ENCODE data around the gene TESK1.

TESK1 gene

DNA sequence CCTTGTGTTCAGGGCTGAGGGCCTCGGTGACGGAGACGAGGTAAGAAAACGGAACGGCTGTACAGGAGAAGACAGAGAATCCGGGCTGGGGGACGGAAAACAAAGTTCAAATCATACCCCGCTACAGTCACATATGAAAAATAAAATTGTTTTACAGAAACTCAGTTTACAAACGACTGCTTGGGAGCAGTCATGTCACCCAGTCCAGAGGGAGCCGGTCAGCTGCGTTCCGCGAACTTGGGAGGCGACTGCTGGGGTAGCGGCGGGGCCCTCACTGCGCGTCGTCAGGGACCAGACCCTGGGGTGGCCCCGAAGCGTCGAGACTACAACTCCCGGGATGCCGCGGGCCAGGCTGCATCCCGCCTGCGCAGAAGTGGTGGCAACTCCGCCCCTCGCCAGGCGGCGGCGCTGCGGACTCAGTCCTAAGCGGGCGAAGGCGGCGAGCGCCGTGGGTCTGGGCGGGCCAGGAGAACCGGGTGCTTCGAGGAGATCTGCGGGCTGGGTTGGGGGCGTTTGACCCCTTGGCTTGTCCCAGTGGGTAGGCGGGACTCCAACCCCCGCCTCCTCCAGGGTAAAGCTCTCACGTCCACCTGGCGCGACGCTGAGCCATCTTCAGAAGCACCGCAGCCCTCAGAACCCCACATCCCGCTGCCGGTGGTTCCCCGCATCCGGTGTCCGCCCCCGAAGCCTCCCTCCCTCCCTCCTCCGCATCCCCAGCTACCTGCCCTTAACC lies 41.6 kb downstream of the TESK1 start:
- Histone ChIP-seq H3K4me1 (peaks cover 3% of the 10 kb centered on the region), H3K4me3 (ENCODE audit: low read depth, low read length) (peak overlapping the region; percentile 97), H2AFZ (peak overlapping the region; percentile 90), H3K36me3 (ENCODE audit: control insufficient read depth, insufficient read depth, low read length) (no peaks in the 10 kb centered on the region), H3K27me3 (ENCODE audit: control insufficient read depth, insufficient read depth, low read length) (no peaks in the 10 kb centered on the region), H3K27ac (peak overlapping the region; percentile 71), H3K79me2 (no peaks in the 10 kb centered on the region), H3K4me2 (ENCODE audit: low read length) (peak overlapping the region; percentile 94), H3K9ac (peak overlapping the region; percentile 21), H3K9me3 (ENCODE audit: control insufficient read depth, low read length) (no peaks in the 10 kb centered on the region)
- peak; percentile 79 for TF ChIP-seq CTCF (IDR thresholded peaks at IDR 0.05)

DNA sequence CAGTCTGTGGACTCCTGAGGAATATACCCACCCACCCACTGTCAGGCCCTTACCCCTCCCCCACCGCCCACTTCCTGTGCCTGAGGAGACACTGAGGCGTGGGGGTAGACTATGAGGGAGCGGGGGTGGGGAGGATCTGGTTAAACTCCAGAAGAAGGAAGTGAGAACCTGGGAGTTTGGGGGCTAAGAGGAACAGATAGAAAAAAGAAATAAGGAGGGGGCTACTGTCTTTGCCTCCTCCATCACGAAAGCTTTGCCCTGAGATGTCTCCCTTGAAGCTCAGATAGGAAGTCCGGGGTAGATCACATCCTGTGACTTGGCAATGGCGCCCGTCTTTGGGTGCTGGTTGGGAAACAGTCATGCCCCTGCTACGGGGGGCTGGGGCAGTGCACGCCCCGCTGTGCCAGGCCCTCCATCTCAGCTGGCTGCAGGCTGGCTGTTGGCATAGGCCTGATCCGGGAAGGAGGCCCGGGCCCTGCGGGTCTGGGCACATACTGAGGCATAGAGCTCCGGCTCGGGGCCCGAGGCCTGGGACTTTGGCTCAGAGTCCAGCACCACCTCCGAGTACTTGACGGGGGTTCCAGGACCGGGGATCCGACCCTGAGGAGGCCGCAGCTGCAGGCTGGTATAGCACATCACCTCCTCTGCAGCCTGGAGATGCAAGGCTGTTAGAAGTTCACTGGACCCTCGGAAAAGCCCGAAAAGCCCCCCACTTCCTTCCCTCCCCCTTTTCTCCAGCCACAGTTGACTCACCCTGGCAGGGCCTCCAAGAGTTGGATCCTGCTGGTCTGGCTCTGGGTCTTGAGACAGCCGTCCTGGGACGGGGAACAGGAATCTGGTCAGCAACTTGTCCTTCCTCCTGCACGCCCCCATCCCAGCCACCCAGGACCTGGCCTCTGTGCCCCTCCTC lies 44.6 kb downstream of the TESK1 start:
- no peaks in the 10 kb centered on the region for H3K79me2 ChIP-seq
- H3K4me3 ChIP-seq (ENCODE audit: low read depth, low read length): no peak overlapping the region
- no peaks in the 10 kb centered on the region for H3K36me3 ChIP-seq (ENCODE audit: control insufficient read depth, insufficient read depth, low read length)
- no peak overlapping the region for H3K4me2 ChIP-seq (ENCODE audit: low read length)
- H2AFZ ChIP-seq: no peak overlapping the region
- no peaks in the 10 kb centered on the region for H3K9me3 ChIP-seq (ENCODE audit: control insufficient read depth, low read length)
- H3K4me1 ChIP-seq: peaks cover 3% of the 10 kb centered on the region
- no peak overlapping the region for H3K9ac ChIP-seq
- H3K27ac ChIP-seq: no peak overlapping the region
- H3K27me3 ChIP-seq (ENCODE audit: control insufficient read depth, insufficient read depth, low read length): no peaks in the 10 kb centered on the region
- no peak for TF ChIP-seq CTCF (IDR thresholded peaks at IDR 0.05)

DNA sequence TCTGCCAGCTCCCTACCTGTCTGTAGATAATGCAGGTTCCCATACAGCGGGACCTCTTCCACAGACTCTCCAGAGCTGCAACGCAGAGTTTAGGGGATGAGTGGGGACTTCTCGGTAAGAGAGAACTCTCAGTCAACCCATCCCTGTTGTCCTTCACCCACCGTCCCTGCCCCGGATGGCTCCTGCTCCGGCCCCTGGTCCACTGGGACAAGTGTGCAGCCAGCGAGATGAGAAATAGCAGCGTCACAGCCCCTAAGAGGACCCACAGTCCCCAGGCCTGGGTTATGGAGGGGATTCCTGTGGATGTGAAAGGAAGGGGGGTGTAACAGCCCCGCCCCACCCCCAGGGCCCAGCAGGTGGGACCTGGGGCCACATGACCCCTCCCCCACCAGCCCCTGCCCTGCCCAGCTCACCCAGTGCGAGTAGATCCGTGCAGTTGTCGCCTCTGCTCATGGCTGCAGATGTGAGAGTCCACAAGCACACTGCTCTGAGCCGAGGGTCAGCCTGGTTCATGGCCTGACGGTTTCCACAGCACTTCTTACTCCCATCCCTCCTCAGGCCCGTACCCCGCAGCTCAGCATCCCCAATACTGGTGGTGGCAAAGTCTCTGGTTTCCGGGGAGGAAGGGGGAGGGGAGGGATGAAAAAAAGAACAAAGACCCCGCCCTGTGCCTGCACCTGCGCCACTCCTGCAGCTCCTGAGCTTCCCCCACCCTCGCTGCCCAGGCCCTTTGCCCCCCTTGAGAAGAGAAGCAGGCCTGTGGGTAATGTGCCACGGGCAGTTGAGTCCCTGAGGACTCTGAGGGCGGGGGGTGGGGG lies 45.5 kb downstream of the TESK1 start, which contains the start of gene SIT1:
TSS of gene SIT1 (minus strand) at position 591 of the 818 bp plus-strand sequence. CDS start at position 513, 78 bp downstream.
- Histone ChIP-seq H3K9me3 (ENCODE audit: control insufficient read depth, low read length) (no peaks in the 10 kb centered on the region), H3K4me2 (ENCODE audit: low read length) (no peak within 1 kb of the TSS), H3K4me1 (peaks cover 3% of the 10 kb centered on the region), H2AFZ (no peak within 1 kb of the TSS), H3K4me3 (ENCODE audit: low read depth, low read length) (no peak within 1 kb of the TSS), H3K79me2 (no peaks in the 10 kb centered on the region), H3K9ac (no peak within 1 kb of the TSS), H3K27me3 (ENCODE audit: control insufficient read depth, insufficient read depth, low read length) (no peaks in the 10 kb centered on the region), H3K27ac (no peak within 1 kb of the TSS), H3K36me3 (ENCODE audit: control insufficient read depth, insufficient read depth, low read length) (no peaks in the 10 kb centered on the region)
- TF ChIP-seq CTCF (IDR thresholded peaks at IDR 0.05): no peak

GRCh38 chr9:35651956-35652828 lies 47.1 kb downstream of the TESK1 start:
- no peaks in the 10 kb centered on the region for H3K9me3 ChIP-seq (ENCODE audit: control insufficient read depth, low read length)
- TF ChIP-seq CTCF (IDR thresholded peaks at IDR 0.05): no peak
- H3K9ac ChIP-seq: no peak overlapping the region
- no peaks in the 10 kb centered on the region for H3K27me3 ChIP-seq (ENCODE audit: control insufficient read depth, insufficient read depth, low read length)
- peaks cover 2% of the 10 kb centered on the region for H3K4me1 ChIP-seq
- H2AFZ ChIP-seq: no peak overlapping the region
- H3K27ac ChIP-seq: no peak overlapping the region
- H3K79me2 ChIP-seq: no peaks in the 10 kb centered on the region
- no peak overlapping the region for H3K4me3 ChIP-seq (ENCODE audit: low read depth, low read length)
- no peaks in the 10 kb centered on the region for H3K36me3 ChIP-seq (ENCODE audit: control insufficient read depth, insufficient read depth, low read length)
- no peak overlapping the region for H3K4me2 ChIP-seq (ENCODE audit: low read length)

Data from parathyroid adenoma (tissue), 2 donors.